ENCODE data around the gene OR6C4. TPM values are rescaled to one million over a fixed set of nuclear protein-coding genes. Genes with fewer than 3 reads are reported as not detected.

The OR6C4 gene
- total and polyA plus RNA-seq, 2 experiments from 2014 or later = not detected

DNA sequence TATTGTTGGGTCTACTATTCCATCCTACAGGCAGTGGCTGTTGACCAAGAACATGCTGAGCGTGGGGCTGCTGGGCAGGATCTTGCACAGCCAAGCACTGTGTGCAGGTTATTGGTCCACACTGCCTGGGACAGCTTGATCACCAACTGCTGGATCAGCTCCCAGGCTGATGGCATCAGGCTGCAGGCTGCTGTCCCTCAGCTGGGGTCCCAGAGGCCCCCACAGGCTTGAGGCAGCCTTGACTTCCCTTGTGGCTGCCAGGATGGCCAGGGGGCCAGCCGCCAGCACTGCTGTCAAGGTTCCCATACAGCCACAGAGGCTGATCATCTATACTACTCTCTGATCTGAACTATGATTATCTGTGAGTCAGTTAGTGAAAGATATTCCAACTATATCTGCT lies 32.7 kb downstream of the OR6C4 start:
- H3K27ac Mint-ChIP-seq = no peak overlapping the region
- Histone ChIP-seq H3K4me3 (no peak overlapping the region), H3K79me2 (replicated peaks; ENCODE audit: insufficient read depth) (no peaks in the 10 kb centered on the region), H3K27ac (ENCODE audit: low read depth) (no peak overlapping the region), H2AFZ (no peak overlapping the region), H3K9me2 (ENCODE audit: insufficient read depth) (peaks cover 7% of the 10 kb centered on the region; the same call in 1 of the 2 replicates), H3K4me1 (ENCODE audit: insufficient read depth) (no peaks in the 10 kb centered on the region), H3K27me3 (ENCODE audit: insufficient read depth) (no peaks in the 10 kb centered on the region), H3F3A (replicated peaks; ENCODE audit: low read depth) (no peaks in the 10 kb centered on the region), H3K36me3 (ENCODE audit: insufficient read depth) (no peaks in the 10 kb centered on the region), H3K4me2 (no peak overlapping the region), H4K20me1 (replicated peaks; ENCODE audit: insufficient read depth) (no peaks in the 10 kb centered on the region)
- no peaks in the 10 kb centered on the region for H3K36me3 Mint-ChIP-seq (ENCODE audit: low read depth)
- no peaks in the 10 kb centered on the region for H3K4me1 Mint-ChIP-seq
- TF ChIP-seq CTCF (conservative IDR thresholded peaks at IDR 0.05; ENCODE audit: low read depth in 2 of 2) (no peak), REST (IDR thresholded peaks at IDR 0.05; ENCODE audit: unreplicated experiment) (no peak), EZH2 (IDR thresholded peaks at IDR 0.05; ENCODE audit: low read depth, unreplicated experiment) (no peak), ZNF331 (CRISPR knock-in tag; IDR thresholded peaks at IDR 0.05; ENCODE audit: low read depth) (no peak), CREB1 (CRISPR knock-in tag; IDR thresholded peaks at IDR 0.05; ENCODE audit: low read depth) (no peak), STAT1 (IDR thresholded peaks at IDR 0.05; ENCODE audit: unreplicated experiment) (no peak), ZNF462 (CRISPR knock-in tag; IDR thresholded peaks at IDR 0.05) (no peak), NANOG (IDR thresholded peaks at IDR 0.05; ENCODE audit: borderline replicate concordance) (no peak), POLR2AphosphoS5 (IDR thresholded peaks at IDR 0.05; ENCODE audit: low read depth) (no peak), EZH2phosphoT487 (IDR thresholded peaks at IDR 0.05; ENCODE audit: unreplicated experiment) (no peak), JUNB (IDR thresholded peaks at IDR 0.05; ENCODE audit: unreplicated experiment) (no peak), ZNF114 (CRISPR knock-in tag; IDR thresholded peaks at IDR 0.05) (no peak)
- TF ChIP-seq, protein P1, sequence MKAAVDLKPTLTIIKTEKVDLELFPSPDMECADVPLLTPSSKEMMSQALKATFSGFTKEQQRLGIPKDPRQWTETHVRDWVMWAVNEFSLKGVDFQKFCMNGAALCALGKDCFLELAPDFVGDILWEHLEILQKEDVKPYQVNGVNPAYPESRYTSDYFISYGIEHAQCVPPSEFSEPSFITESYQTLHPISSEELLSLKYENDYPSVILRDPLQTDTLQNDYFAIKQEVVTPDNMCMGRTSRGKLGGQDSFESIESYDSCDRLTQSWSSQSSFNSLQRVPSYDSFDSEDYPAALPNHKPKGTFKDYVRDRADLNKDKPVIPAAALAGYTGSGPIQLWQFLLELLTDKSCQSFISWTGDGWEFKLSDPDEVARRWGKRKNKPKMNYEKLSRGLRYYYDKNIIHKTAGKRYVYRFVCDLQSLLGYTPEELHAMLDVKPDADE (IDR thresholded peaks at IDR 0.05) = no peak
- H3K4me3 Mint-ChIP-seq = no peak overlapping the region
- ATAC-seq = no peak
- no peaks in the 10 kb centered on the region for H3K27me3 Mint-ChIP-seq (ENCODE audit: insufficient read depth, low read depth, poor library complexity)
- DNase-seq (ENCODE audit: low spot score) = no peak
- peaks cover 7% of the 10 kb centered on the region for H3K9me3 Mint-ChIP-seq
